ENCODE measurements around the gene CSF3. TPM values are rescaled to one million over a fixed set of nuclear protein-coding genes. Genes with fewer than 3 reads are reported as not detected.

The CSF3 gene
- total RNA-seq, 1 experiment from 2014 or later, result not detected

DNA sequence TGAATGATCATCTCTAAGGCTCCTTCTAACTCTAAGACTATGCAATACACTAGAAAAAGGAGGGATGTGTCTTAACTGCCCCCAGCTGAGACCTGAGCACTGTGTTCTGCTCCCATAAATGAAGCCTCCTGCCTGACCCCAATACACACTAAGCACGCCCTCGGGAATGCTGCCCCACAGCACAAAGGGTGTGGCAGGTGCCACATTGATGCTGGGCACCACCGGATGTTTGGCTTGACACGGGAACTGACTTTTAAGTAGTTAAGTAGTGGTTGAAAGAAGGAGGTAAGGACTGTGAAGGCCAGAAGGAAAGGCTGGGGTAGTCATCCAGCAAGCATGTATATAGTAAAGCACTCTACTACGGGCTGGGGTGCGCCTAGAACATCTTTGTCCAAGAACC lies 48.5 kb upstream of the CSF3 start:
- H3K23ac ChIP-seq (ENCODE audit: insufficient read length, low read depth, low read length), result no peak overlapping the region
- no peak overlapping the region for H3K4me2 ChIP-seq (ENCODE audit: insufficient read depth, insufficient read length, low read length)
- H3K79me2 ChIP-seq (ENCODE audit: insufficient read depth, low read length), result no peaks in the 10 kb centered on the region
- no peak overlapping the region for H3K27ac ChIP-seq (ENCODE audit: insufficient read length, low read depth, low read length)
- H3K18ac ChIP-seq (ENCODE audit: insufficient read length, low read depth, low read length), result no peak overlapping the region
- Mint-ChIP-seq H3K27ac (no peak overlapping the region), H3K4me1 (peaks cover 0 to 7% of the 10 kb centered on the region in 2 experiments; a peak in 1 of 4 replicates), H3K36me3 (ENCODE audit: insufficient read depth in 1 of 3, low read depth in 3 of 3) (no peaks in the 10 kb centered on the region), H3K27me3 (ENCODE audit: low read depth) (peaks cover 36% of the 10 kb centered on the region), H3K4me3 (no peak overlapping the region), H3K9me3 (no peaks in the 10 kb centered on the region; a peak in 1 of 5 replicates)
- no peak overlapping the region for H3K4ac ChIP-seq (ENCODE audit: low read depth, low read length)
- no peak overlapping the region for H2AFZ ChIP-seq (ENCODE audit: low read length)
- H3K56ac ChIP-seq (ENCODE audit: insufficient read length, low read depth, low read length), result no peak overlapping the region
- H3K9ac ChIP-seq (ENCODE audit: extremely low read depth, insufficient read length, low read length), result no peak overlapping the region
- H2BK20ac ChIP-seq (ENCODE audit: low read depth, low read length, poor library complexity, severe bottlenecking), result no peak overlapping the region
- H3K14ac ChIP-seq (ENCODE audit: insufficient read depth, low read length), result no peak overlapping the region
- H2BK12ac ChIP-seq (ENCODE audit: insufficient read length, low read depth, low read length), result no peak overlapping the region
- no peaks in the 10 kb centered on the region for H3K79me1 ChIP-seq (ENCODE audit: insufficient read depth, low read depth, low read length, poor library complexity, severe bottlenecking)
- no peaks in the 10 kb centered on the region for H3K9me3 ChIP-seq (ENCODE audit: control insufficient read depth, low read depth, low read length)
- no peak overlapping the region for H2BK15ac ChIP-seq (ENCODE audit: low read depth, low read length)
- no peaks in the 10 kb centered on the region; the same call in 1 of the 2 replicates for H3K27me3 ChIP-seq (ENCODE audit: insufficient read depth, low read length)
- H2AK5ac ChIP-seq (ENCODE audit: insufficient read length, low read length), result no peak overlapping the region
- H3K4me1 ChIP-seq (ENCODE audit: insufficient read depth, low read length), result peaks cover 2% of the 10 kb centered on the region; the same call in 1 of the 2 replicates
- H3T11ph ChIP-seq (ENCODE audit: low read length), result no peak overlapping the region
- DNase-seq, result no peak
- TF ChIP-seq, protein P1, sequence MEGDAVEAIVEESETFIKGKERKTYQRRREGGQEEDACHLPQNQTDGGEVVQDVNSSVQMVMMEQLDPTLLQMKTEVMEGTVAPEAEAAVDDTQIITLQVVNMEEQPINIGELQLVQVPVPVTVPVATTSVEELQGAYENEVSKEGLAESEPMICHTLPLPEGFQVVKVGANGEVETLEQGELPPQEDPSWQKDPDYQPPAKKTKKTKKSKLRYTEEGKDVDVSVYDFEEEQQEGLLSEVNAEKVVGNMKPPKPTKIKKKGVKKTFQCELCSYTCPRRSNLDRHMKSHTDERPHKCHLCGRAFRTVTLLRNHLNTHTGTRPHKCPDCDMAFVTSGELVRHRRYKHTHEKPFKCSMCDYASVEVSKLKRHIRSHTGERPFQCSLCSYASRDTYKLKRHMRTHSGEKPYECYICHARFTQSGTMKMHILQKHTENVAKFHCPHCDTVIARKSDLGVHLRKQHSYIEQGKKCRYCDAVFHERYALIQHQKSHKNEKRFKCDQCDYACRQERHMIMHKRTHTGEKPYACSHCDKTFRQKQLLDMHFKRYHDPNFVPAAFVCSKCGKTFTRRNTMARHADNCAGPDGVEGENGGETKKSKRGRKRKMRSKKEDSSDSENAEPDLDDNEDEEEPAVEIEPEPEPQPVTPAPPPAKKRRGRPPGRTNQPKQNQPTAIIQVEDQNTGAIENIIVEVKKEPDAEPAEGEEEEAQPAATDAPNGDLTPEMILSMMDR (conservative IDR thresholded peaks at IDR 0.05), result no peak
- WGBS (ENCODE audit: extremely low coverage, insufficient read length, low lambda C conversion rate), result no CpG with 5 or more reads among the region's 6 CpGs
- no peaks in the 10 kb centered on the region for H4K20me1 ChIP-seq (ENCODE audit: control insufficient read depth, insufficient read depth, insufficient read length)
- no peaks in the 10 kb centered on the region for H3K23me2 ChIP-seq (ENCODE audit: insufficient read length, low read depth, low read length, poor library complexity, severe bottlenecking)
- H4K8ac ChIP-seq (replicated peaks; ENCODE audit: insufficient read length, low read depth, low read length), result no peak overlapping the region
- no peak overlapping the region for H4K5ac ChIP-seq (ENCODE audit: insufficient read length, low read depth, low read length)
- no peak overlapping the region for H2BK120ac ChIP-seq (ENCODE audit: low read depth, low read length, poor library complexity, severe bottlenecking)
- no peak overlapping the region for H4K91ac ChIP-seq (ENCODE audit: insufficient read length, low read depth, low read length)
- no peak overlapping the region for H2BK5ac ChIP-seq (ENCODE audit: insufficient read length, low read length)

Measured in H9 (cell line).